Measurements from ENCODE around the gene CYLD. TPM values are rescaled to one million over a fixed set of nuclear protein-coding genes. Genes with fewer than 3 reads are reported as not detected.

CYLD gene
- total RNA-seq, 2 experiments from 2014 or later, result 360 to 373 TPM

DNA sequence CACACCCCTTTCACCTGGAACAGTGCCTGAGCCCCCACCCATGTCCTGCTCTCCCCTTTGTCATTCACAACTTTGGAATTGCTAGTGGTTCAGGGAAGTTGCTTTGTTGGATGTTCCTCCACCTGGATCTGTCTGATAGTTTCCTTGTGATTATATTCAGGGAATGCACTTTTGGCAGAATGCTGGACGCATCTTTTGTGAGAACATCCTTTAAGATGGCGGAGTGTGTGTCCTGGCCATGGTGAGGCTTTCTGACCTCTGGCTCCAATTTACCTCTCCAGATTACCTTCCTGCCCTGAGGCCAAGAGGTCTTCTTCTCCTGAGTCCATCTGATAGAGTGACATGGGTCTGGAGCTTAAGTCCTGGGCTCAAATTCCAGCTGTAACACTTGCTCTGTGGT lies 104.6 kb downstream of the CYLD start:
- peaks cover 0 to 2% of the 10 kb centered on the region in 2 experiments for H3K9me3 ChIP-seq (ENCODE audit: control insufficient read depth in 1 of 2, insufficient read depth in 1 of 2, low read length in 2 of 2)
- intact Hi-C loops (cut with DNase I, micrococcal nuclease), result no loop called here
- H3K36me3 ChIP-seq (ENCODE audit: insufficient read depth, low read length), result no peaks in the 10 kb centered on the region
- no peaks in the 10 kb centered on the region for H3K27me3 ChIP-seq (ENCODE audit: control insufficient read depth in 1 of 2, insufficient read depth in 2 of 2, low read length in 2 of 2)
- Mint-ChIP-seq H3K4me3 (no peak overlapping the region), H3K36me3 (ENCODE audit: low read depth) (no peaks in the 10 kb centered on the region), H3K4me1 (ENCODE audit: low read depth) (peaks cover 5% of the 10 kb centered on the region), H3K9me3 (no peaks in the 10 kb centered on the region), H3K27me3 (peaks cover 9% of the 10 kb centered on the region), H3K27ac (no peak overlapping the region)
- CTCF ChIA-PET, result no interaction called here
- no peak for DNase-seq
- peaks cover 3% of the 10 kb centered on the region for H3K4me1 ChIP-seq (ENCODE audit: insufficient read depth, low read length)
- POLR2A ChIA-PET, result no interaction called here
- H3K27ac ChIP-seq (ENCODE audit: low read depth in 1 of 2, low read length in 2 of 2), result no peak overlapping the region
- no peak for ATAC-seq (ENCODE audit: poor library complexity)
- TF ChIP-seq, protein P1, sequence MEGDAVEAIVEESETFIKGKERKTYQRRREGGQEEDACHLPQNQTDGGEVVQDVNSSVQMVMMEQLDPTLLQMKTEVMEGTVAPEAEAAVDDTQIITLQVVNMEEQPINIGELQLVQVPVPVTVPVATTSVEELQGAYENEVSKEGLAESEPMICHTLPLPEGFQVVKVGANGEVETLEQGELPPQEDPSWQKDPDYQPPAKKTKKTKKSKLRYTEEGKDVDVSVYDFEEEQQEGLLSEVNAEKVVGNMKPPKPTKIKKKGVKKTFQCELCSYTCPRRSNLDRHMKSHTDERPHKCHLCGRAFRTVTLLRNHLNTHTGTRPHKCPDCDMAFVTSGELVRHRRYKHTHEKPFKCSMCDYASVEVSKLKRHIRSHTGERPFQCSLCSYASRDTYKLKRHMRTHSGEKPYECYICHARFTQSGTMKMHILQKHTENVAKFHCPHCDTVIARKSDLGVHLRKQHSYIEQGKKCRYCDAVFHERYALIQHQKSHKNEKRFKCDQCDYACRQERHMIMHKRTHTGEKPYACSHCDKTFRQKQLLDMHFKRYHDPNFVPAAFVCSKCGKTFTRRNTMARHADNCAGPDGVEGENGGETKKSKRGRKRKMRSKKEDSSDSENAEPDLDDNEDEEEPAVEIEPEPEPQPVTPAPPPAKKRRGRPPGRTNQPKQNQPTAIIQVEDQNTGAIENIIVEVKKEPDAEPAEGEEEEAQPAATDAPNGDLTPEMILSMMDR (IDR thresholded peaks at IDR 0.05), result no peak
- no peak overlapping the region for H3K4me3 ChIP-seq (ENCODE audit: low read length)

DNA sequence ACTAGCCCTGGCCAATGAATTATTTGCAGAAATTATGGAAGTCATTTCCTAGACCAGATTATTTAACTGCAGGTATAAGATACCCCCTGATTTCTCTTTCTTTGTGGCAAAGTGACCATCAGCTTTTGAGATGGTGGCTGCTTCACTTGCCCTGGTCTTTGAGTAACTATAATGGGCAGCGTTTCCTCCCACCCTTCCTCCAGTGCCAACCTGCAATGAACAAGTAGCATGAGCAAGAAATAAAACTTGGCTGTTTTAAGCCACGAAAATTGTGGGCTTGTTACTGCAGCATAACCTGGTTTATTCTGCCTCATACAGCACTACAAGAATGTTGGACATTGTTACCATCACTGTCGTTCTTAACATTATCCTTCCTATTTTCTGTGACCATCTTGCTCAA lies 105.3 kb downstream of the CYLD start:
- Mint-ChIP-seq H3K9me3 (no peaks in the 10 kb centered on the region), H3K27me3 (peaks cover 11% of the 10 kb centered on the region), H3K36me3 (ENCODE audit: low read depth) (no peaks in the 10 kb centered on the region), H3K27ac (no peak overlapping the region), H3K4me1 (ENCODE audit: low read depth) (peaks cover 5% of the 10 kb centered on the region), H3K4me3 (no peak overlapping the region)
- ChIA-PET POLR2A (no interaction called here), CTCF (no interaction called here)
- H3K4me1 ChIP-seq (ENCODE audit: insufficient read depth, low read length), result no peaks in the 10 kb centered on the region
- TF ChIP-seq, protein P1 (IDR thresholded peaks at IDR 0.05), result no peak
- H3K27ac ChIP-seq (ENCODE audit: low read depth in 1 of 2, low read length in 2 of 2), result no peak overlapping the region
- H3K9me3 ChIP-seq (ENCODE audit: control insufficient read depth in 1 of 2, insufficient read depth in 1 of 2, low read length in 2 of 2), result no peaks in the 10 kb centered on the region
- no peak overlapping the region for H3K4me3 ChIP-seq (ENCODE audit: low read length)
- H3K27me3 ChIP-seq (ENCODE audit: control insufficient read depth in 1 of 2, insufficient read depth in 2 of 2, low read length in 2 of 2), result no peaks in the 10 kb centered on the region
- no peaks in the 10 kb centered on the region for H3K36me3 ChIP-seq (ENCODE audit: insufficient read depth, low read length)
- no peak for ATAC-seq (ENCODE audit: poor library complexity)
- intact Hi-C loops (cut with DNase I, micrococcal nuclease), result no loop called here
- DNase-seq, result no peak

DNA sequence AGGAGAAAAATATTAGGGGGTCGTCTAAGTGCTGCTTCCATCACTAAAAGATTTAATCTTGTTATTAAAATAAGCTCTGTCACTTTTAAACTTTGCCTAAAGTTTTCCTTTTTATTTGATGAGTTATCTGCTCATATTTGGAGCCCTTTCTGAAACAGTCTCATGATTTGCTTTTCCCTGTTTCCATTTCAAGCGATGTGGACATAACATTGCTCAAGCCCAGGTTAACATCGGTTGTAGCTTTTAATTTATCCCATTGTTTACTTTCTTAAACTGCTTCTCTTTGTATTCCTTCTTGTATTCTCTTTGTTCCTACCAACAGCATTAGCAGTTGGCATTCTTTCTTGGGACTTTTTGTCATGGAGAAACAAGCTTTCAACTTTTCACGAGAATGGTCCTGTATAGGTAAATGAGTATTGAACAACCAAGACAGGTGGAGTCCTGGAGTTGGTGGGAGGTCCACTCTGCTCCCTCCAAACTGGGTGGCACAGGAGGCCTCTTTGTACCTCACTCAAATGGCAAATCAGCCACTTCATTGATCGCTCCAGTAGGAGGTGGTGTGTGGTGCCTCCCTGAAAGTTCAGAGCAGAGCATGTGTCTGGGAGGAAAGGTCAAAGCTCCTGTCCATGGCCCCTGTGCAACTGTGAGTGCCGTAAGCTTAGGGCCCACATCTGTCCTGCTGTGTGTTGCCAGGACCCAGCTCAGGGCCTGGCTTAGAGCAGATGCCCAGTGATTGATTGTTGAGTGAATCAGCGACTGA lies 107.0 kb downstream of the CYLD start:
- no peaks in the 10 kb centered on the region for H3K4me1 Mint-ChIP-seq (ENCODE audit: low read depth)
- no peak for ATAC-seq (ENCODE audit: poor library complexity)
- no peak overlapping the region for H3K4me3 ChIP-seq (ENCODE audit: low read length)
- peaks cover 22% of the 10 kb centered on the region for H3K27me3 Mint-ChIP-seq
- TF ChIP-seq, protein P1 (IDR thresholded peaks at IDR 0.05), result no peak
- H3K36me3 Mint-ChIP-seq (ENCODE audit: low read depth), result no peaks in the 10 kb centered on the region
- no peak overlapping the region for H3K27ac Mint-ChIP-seq
- ChIA-PET POLR2A (no interaction called here), CTCF (no interaction called here)
- H3K27ac ChIP-seq (ENCODE audit: low read depth in 1 of 2, low read length in 2 of 2), result no peak overlapping the region
- no peaks in the 10 kb centered on the region for H3K9me3 ChIP-seq (ENCODE audit: control insufficient read depth in 1 of 2, insufficient read depth in 1 of 2, low read length in 2 of 2)
- no peaks in the 10 kb centered on the region for H3K36me3 ChIP-seq (ENCODE audit: insufficient read depth, low read length)
- H3K4me1 ChIP-seq (ENCODE audit: insufficient read depth, low read length), result no peaks in the 10 kb centered on the region
- H3K9me3 Mint-ChIP-seq, result no peaks in the 10 kb centered on the region
- intact Hi-C loops (cut with DNase I, micrococcal nuclease), result no loop called here
- no peak for DNase-seq
- no peak overlapping the region for H3K4me3 Mint-ChIP-seq
- H3K27me3 ChIP-seq (ENCODE audit: control insufficient read depth in 1 of 2, insufficient read depth in 2 of 2, low read length in 2 of 2), result no peaks in the 10 kb centered on the region

Small RNA genes lying within 50 kb of the gene (microRNA-seq; reads per million reads assigned to microRNA genes)
- gene MIR3181 (ENCODE audit: borderline microRNAs expressed, borderline replicate concordance), result 1.8 reads per million

Other genes starting within 250 kb of the CYLD start
- 1 to 10 TPM; 6.1 to 9.8 TPM for gene NKD1, start 193.7 kb upstream of the CYLD start, total RNA-seq
- gene SNX20, start 60.8 kb upstream of the CYLD start, total RNA-seq, result 10 to 100 TPM; 26.6 TPM
- gene NOD2, start 48.5 kb upstream of the CYLD start, total RNA-seq, result 1 to 10 TPM; 4.5 to 5.3 TPM

Measured in CD4-positive, alpha-beta T cell (primary cell).